Medulla oblongata (tissue), 1 donor: ENCODE measurements around the gene DNER.

Experiments used
- DNase-seq: peaks from one replicate; pipeline ENCODE4 v3.0.0-alpha.2; 2015; ENCODE audit errors: extremely low spot score

DNER gene

DNA sequence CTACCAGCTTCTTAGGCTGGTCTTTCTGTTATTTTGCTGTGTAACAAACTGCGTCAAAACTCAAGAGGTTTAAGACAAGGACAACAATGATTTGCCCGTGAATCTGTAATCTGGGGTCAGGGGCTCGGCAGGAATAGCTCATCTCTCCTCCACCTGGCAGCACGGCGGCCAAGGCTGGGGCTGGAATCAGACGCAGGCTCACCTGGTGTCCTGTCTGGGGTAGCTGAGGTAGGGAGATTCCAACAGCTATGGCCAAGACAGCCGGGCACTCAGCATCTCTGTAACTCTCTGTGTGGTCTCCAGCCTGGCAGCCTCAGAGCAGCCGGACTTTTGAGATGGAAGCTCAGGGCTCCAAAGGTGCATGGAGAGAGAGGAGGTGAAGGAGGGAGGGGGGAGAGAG is 42.3 kb downstream of the DNER start:
- DNase-seq: no peak

DNA sequence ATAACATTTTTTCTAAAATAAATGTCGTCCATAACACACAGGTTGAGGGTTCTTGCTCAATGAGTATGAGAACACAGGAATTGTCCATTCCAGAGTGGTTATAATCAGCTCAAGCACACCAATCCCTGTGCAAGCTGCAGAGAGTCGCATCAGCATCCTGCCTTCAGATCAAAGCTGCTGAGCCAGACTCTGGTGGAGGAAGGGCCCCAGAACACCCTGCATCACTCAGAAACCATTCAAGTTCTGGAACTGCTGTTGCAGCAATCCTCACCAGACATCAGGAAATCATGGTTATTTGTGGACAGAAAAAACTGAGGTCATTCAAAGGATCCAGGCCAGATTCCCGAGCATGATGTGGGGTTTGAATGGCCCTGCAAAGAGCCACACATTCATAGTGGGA is 44.5 kb downstream of the DNER start:
- DNase-seq: no peak

DNA sequence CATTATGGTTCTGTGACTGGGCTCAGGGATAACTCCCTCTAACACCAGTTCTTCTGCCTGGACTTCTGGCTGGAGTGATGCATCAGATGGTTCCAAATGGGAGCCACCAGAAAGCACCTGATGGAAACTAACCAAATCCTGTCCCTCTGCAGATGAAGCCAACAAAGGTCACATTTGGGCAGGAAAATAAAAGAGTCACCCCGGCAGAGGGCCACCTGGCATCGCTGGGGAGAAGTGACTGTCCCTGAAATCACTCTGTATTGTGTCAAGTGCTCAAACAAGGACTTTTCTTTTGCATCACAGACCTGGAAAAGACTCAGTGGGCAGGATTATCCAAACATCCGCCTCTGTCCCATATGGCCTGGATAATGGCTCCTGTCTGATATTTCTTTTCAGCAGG is 47.5 kb downstream of the DNER start:
- no peak for DNase-seq

DNA sequence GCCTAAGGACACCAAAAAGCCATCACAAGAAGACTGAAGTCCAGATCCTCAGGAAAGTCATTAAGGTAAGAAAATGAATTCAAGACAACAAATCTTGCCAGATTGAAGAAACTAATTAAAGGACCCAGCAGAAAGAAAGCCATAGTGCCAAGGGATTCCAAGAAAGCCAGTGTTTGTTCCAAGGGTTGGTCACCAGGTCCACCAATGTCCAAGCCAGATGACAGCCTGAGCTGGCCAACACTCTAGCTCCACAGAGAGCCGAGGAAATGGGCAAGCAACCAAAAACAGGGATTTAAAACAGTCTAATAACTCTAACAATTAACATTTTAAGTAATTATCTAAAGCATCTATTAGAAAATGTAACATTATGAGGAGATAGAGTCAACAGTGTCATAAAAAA is 49.2 kb downstream of the DNER start:
- peak; percentile 79 for DNase-seq

DNA sequence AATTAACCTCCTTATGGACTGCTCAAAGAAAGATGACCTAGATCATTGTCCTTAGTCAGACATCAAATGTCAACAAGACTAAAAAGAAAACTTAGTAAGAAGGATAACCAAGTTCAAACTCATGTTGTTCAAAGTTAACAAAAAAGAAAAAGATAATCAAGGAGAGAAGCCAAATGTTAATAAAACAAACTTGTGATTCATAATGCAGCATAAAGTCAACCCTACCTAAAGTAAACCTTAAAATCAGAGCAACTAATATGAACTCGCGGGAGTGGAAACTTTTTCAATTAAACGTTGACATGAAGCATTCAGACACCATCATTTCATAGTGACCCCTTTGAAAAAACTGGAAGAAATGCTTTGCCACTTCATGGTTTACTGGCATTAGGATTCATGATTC is 52.9 kb downstream of the DNER start:
- no peak for DNase-seq

DNA sequence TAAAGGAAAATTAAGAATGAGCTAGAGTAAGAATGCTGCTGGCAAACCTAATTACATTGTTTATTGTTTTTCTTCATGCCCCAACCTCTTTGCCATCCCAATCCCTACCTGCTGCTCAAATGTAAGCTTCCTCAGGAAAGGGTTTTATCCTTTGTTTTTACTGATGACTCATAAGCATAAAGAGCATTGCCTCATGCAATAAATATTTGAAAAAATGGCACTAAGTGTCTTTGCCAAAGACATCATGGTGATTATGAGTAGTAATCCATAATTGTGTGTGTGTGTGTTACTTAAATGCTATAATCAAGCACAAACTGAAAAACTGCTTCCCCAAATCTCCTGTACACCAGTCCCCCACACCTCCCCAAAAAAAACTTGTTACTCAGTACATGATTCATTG is 53.4 kb downstream of the DNER start:
- DNase-seq: no peak

DNA sequence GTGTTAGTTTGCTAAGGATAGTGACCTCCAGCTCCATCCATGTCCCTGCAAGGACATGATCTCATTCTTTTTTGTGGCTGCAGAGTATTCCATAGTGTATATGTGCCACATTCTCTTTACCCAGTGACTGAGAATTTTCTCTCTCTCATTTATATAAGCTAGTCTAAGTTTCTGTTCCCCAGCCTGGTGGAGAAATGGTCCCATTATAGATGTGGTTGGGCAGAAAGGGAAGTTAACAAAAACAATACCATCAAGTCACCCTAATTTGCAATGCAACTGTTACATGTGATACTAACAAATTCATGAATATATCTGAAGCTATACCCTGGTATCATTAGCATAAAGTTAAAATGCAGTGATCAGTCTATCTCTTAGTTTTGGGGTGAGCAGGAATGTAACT is 54.0 kb downstream of the DNER start:
- DNase-seq: no peak

DNA sequence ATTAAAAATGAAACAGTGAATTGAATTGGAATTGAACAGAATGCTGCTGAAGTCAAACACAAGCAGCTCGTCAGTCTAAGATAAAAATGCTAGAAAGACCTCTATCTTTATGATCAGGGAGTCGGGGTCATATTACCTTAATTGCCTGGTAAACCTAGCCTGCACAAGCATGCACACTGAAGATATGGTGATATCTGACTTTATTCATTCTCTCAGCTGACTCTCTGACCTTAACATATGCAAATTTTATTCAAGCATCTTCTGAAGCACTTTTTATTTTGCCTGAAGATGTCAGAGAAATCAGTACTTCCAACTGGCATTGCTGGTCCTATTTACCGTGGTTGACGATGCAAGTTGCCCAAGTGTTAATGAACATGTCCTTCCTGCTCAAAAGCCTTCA is 56.4 kb downstream of the DNER start:
- DNase-seq: no peak

DNA sequence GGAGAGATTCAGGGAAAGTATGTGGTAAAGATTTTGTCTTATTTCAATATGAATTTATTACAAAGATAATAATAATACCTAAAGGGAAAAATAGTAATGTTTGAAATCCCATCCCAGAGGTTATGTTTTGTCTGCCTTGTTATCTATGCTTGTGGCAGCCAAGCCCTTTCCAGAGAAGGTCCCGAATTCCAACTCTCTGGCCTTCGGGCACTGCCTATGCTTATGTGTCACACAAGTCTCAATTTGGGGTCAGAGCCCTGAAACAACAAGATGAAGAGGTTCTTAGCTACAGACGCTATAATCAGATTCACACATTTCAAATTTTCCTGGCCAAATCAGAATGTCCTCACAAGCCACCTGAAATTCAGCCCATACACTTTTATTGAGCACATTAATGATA is 59.9 kb downstream of the DNER start:
- no peak for DNase-seq

DNA sequence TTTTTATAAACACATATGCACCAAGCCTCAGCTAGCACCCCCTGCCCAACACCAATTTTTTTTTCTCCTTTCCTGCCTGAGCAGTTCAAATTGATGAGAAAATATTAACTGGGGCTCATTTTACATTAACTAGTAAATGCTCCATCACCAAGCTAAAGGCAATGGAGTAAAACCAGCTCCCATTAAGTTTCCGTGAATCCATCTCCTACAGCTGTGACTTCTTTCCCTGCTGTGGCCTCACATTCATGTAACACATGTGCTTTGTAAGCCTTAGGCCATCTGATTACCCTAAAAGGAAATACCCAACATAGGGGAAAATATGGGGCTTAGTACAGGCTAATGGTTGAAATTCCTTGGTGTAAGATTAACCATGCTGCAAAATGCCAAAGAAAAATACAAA is 60.8 kb downstream of the DNER start:
- no peak for DNase-seq

DNA sequence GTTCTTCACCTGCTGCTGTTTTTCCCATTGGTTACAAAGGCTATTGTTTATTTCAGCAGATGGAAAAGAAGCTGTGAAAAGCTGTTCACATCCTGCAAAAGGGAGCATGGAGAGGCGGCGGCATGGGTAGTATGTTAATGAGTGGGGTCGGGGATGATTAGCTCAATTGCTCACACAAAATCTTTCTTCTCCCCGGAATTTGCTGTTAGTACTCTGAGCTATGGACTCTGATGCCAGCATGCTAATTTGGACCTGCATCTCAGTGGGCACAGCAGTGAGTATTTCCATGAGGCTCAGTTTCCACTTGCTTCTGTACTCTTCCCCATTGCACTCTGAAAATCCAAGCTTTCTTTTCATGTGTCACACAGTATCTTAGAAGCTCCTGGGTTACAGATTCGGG is 61.6 kb downstream of the DNER start:
- no peak for DNase-seq

DNA sequence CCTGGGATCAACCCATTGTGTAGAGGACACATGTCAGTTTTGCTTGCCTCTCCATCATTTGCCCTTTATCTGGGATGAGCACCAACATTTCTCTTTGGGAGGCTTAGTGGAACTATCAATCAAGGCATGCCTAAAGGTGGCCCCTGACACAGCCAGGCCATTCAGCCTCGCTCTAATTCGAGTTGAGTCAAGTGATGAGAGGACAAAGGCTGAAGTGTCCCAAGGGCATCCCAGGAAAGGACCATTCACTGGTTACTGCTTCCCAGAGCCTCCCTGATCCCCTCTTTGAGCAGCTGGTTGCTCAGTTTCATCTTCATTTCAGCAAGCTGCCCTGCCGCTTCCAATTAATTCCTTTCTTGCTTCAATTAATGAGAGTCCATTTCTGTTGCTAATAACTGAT is 63.5 kb downstream of the DNER start:
- DNase-seq: peak; percentile 68

DNA sequence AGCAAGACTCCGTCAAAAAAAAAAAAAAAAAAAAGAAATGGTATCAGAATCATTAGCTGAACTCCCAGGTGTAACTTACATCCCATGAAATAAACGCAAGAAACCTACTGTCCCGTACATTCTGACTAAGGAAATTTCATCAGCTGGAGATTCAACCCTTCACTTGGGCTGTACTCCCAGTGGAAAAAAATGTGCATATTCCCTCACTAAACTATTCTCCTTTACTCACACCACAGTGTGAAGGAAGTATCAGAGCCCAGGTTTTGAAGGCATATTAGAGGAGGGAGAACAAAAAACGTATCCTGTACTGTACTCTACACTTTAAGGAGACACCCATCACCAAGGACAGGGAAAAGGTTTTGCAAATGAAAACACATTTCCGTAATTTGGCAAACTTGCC is 64.3 kb downstream of the DNER start:
- no peak for DNase-seq

DNA sequence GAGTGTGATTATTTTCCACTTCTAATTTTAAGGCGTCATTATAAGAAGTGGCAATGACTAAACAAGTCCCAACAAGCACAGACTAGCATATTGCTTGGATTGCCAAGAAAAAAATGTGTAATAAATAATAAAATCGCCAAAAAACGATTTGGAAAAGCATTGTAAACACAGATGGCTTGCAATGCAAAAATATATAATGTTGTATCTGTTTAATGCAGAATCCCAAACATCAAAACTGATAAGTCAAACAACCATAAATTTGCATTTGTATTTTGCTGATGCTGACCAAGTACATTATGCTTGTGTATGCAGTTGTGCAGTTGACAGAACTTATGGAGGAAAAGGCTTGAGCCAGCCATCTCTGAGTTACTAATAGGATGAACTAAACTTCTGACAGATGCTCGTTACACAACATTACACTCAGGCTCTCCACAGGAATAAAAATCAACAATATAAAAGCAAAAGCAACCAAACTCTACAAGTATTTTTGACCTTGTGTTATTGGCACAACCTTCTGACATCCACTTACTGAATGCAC is 68.1 kb downstream of the DNER start:
- no peak for DNase-seq

DNA sequence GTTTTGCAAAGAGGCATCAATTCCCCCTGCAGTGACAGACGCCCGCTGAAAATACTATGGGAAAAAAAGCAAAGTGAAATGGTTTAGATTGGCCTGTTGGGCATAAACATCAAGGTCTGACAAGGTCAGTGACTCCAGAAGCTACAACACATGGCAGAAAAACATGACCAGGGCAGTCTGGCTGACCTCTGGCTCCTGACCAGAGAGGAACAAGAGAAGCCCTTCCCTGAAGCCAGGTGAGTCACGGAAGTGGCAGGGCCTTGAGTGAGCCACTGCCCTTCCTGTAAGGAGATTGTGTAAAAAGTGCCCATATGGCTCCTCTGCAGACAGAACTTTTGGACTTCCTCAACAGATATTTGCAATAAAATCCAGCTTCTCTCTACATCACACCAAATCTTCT is 72.0 kb downstream of the DNER start:
- no peak for DNase-seq

DNA sequence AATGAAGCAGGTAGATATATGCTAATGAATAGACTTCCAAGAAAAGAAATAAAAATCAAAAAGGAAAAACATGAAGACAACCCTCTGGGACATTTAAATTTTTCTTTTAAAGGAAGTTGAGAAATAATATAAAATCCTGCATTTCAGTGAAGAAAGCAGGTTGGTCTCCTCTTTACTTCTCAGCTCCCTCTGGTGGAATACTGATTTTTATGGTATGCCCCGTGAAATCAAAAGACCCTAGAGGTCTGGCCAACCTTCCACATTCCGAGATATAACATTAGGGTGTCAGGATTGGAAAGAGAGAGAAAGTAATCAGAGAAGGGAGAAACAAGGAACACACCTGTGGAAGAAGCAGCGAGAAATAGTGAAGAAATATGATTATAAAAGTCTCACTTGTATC is 72.7 kb downstream of the DNER start:
- DNase-seq: no peak

DNA sequence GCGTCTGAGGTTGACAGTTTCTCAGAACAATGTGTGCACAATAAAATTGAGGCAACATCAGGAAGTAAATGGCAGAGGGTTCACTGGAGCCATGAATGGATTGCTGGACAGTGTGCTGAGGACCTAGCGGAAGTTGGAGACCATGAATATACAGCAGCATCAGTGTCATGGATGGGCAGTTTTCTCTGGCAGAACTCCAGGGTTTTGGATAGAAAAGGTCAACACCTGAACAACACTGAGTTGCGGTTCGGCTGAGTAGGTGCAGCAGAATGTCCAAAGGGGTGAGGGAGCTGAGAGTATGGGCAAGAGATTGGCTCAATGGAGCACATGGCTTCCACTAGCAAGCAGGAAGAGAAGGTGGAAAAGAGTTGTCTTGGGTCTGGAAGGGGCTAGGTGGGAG is 73.7 kb downstream of the DNER start:
- no peak for DNase-seq

DNA sequence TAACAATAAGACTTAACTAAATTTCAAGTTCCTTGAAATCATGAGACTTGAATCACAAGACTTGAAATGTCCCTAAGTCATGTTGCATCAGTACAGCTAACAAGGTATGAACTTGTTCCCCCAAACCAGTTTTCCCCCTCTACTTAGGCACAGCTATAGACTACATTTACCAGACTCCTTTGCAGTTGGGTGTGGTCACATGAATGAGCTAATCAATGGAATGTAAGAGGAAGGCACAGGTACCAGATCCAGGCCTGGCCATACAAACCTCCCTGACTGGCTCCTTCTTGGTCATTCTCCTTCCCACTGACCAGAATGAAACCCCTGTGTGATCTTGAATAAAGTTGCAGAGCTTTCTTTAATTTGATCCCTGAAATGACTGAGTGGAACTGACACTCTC is 77.8 kb downstream of the DNER start:
- DNase-seq: no peak

DNA sequence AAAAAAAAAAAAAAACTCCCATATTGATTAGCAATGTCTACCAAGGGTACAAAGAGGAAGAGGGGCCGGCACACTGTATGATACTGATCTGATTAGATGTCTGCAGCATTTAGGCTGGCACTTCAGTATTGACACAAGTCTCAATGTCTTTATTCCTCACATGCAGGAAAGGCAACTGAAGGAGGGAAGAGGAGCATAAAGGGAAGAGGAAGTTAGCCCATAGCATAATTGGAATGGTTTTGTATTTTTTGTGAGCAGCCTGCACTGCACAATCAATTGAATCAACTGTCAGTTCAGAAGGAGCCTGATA is 79.0 kb downstream of the DNER start:
- no peak for DNase-seq

DNA sequence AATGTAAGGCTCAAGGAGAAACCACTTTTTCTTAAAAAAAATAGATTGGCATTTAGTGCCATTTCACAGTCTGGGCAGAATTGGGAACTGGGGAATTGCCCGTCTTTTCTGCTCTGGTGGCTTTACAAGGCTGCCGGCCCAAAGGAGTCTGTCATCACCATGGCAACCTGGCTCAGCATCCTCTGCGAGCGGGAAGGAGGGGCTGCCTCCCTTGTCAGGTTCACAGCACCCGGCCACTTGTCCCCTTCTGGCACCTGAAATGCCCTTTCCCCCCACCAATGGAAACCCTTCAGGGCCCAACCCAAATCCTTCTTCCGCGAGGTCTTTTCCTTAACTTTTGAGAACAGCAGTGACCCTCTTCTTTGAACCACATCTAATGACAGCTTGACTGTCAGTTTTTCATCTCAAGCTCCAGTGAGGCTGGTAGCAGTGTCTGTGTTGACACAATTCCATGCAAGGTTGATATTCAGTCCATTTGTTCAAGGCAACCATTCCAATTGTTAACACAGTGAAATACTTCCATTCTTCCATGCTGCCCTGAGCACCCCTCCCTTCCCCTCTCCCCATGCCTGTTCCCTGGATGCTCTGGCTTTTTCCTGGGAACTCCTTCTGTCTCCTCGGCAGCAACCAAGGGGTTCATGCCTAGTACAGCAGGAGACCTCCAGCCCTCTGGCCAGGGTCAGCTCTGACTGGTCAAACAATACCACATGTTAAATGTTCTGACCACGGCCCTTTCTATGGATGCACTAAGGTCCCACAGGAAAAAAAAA is 79.6 kb downstream of the DNER start:
- peak; percentile 90 for DNase-seq

DNA sequence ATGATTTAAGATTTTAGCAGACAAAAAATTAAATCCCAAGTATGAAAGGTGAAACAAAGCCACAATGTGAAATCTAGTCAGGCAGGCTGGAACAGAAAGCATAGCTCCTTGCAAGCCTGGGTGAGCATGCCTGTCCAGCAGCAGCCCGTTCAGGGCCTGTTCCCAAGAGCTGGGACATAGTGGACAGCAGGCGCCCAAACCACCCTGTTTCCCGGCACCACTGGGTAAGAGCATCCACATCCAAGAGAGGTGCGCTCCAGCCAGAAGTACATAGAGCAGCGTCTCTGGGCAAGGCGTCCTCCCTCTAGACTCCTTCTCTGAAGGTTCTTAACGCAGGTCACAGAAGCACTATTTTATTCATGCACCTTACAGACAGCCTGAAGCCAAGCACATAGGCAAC is 80.8 kb downstream of the DNER start:
- DNase-seq: peak; percentile 72

DNA sequence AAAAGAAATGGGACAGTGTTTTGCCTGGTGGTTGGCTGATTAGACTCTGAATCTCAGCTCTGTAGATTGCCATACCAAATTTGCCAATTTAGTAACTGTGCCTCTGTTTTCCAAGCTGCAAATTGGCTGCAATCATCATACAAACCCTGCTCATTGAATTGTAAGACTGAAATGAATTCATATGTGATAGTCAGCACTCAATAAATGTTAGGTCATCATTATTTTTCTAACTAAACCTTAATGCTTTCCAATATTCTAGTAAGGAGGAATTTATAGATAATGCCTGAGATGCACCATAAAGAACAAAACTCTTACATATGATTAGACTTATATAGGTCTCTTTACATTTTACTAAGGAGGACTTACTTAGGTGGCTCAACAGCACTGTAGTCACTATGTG is 85.3 kb downstream of the DNER start:
- no peak for DNase-seq

DNA sequence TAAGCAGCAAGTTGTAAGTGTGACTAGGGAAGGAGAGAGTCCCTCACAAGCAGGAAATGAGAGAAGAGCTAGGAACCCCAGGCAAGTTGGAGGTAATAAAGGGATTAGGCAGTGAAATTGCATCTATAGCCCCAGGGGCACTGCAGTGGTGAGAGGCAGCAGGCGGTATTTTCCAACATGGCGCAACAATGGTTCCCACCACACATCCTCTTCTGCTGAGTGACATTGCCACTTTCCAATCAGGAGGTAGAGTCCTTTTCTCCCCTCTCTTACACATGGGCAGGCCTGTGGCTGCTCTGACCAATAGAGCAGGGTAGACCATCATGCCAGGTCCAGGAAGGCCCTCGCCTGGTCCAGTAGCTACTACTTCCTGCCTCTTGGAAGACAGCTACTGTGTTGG is 86.6 kb downstream of the DNER start:
- DNase-seq: no peak
